Keratinocyte (primary cell): ENCODE results near the gene LRRC3B. TPM values are rescaled to one million over a fixed set of nuclear protein-coding genes. Genes with fewer than 3 reads are reported as not detected.

Source experiments
- DNase-seq: peaks from one replicate; pipeline ENCODE4 v3.0.0-alpha.2; 2011; ENCODE audit warnings: low read depth, missing footprints, low spot score
- FAIRE-seq: peaks from 2 replicates; lab custom pipeline; 2011; peaks lifted over from hg19 to GRCh38; lab: Jason Lieb, UNC
- H2AFZ ChIP-seq: 2 replicates; pipeline ENCODE4 v1.6.0; 2012; ENCODE audit warnings: low read length, control low read depth, inconsistent platforms; ENCODE audit not compliant: control insufficient read depth
- H3K27ac ChIP-seq: 2 replicates; pipeline ENCODE4 v1.5.1; 2011; ENCODE audit warnings: low read length; ENCODE audit not compliant: control insufficient read depth, insufficient read depth
- H3K27me3 ChIP-seq: 3 replicates; pipeline ENCODE4 v1.6.0; 2011; ENCODE audit warnings: low read length; ENCODE audit not compliant: control insufficient read depth, insufficient read depth; ENCODE audit errors: extremely low read depth
- H3K36me3 ChIP-seq, 2 experiments: 2 replicates in 1 of 2; 3 replicates in 1 of 2; pipeline ENCODE4 v1.5.1; 2011; ENCODE audit warnings: low read length in 2 of 2, mild to moderate bottlenecking in 1 of 2; ENCODE audit not compliant: control insufficient read depth in 2 of 2, insufficient read depth in 2 of 2; ENCODE audit errors: extremely low read depth in 1 of 2
- H3K4me1 ChIP-seq: 3 replicates; pipeline ENCODE4 v1.5.1; 2011; ENCODE audit warnings: low read length; ENCODE audit not compliant: control insufficient read depth, insufficient read depth; ENCODE audit errors: extremely low read depth
- H3K4me2 ChIP-seq: 3 replicates; pipeline ENCODE4 v1.6.0; 2011; ENCODE audit warnings: low read depth, low read length; ENCODE audit not compliant: control insufficient read depth, insufficient read depth; ENCODE audit errors: extremely low read depth
- H3K4me3 ChIP-seq, 3 experiments: fragments of 200-600 bp in 1 of 3; sonication (generic) in 1 of 3; 2 replicates in 2 of 3; 3 replicates in 1 of 3; pipeline ENCODE4 v1.5.1; 2011 to 2016; ENCODE audit warnings: low read length in 3 of 3, mild to moderate bottlenecking in 3 of 3, control low read depth in 2 of 3, inconsistent platforms in 1 of 3, low read depth in 1 of 3, mixed read lengths in 1 of 3, mixed run types in 1 of 3, moderate library complexity in 1 of 3; ENCODE audit not compliant: control insufficient read depth in 2 of 3, insufficient read depth in 2 of 3; ENCODE audit errors: extremely low read depth in 1 of 3
- H3K79me2 ChIP-seq: 2 replicates; pipeline ENCODE4 v1.6.0; 2012; ENCODE audit warnings: low read length; ENCODE audit not compliant: control insufficient read depth, insufficient read depth
- H3K9ac ChIP-seq: 3 replicates; pipeline ENCODE4 v1.6.0; 2011; ENCODE audit warnings: low read length; ENCODE audit not compliant: control insufficient read depth, insufficient read depth; ENCODE audit errors: extremely low read depth
- H3K9me1 ChIP-seq: 3 replicates; pipeline ENCODE4 v1.6.0; 2011; ENCODE audit warnings: low read length; ENCODE audit not compliant: control insufficient read depth, insufficient read depth; ENCODE audit errors: extremely low read depth
- H3K9me3 ChIP-seq: 2 replicates; pipeline ENCODE4 v1.5.1; 2012; ENCODE audit warnings: low read depth, low read length; ENCODE audit not compliant: control insufficient read depth
- H4K20me1 ChIP-seq: 3 replicates; pipeline ENCODE4 v1.6.0; 2011; ENCODE audit warnings: low read length; ENCODE audit not compliant: control insufficient read depth, insufficient read depth; ENCODE audit errors: extremely low read depth
- CTCF ChIP-seq, 3 experiments: IDR thresholded peaks in 1 of 3; conservative IDR thresholded peaks in 1 of 3; optimal IDR thresholded peaks in 1 of 3; 2 replicates in 2 of 3; 3 replicates in 1 of 3; pipeline versions ENCODE3 to v1.5.1; 2011; ENCODE audit warnings: low read length in 3 of 3, mild to moderate bottlenecking in 3 of 3, moderate library complexity in 2 of 3, control low read depth in 1 of 3, inconsistent platforms in 1 of 3; ENCODE audit not compliant: insufficient read depth in 2 of 3; ENCODE audit errors: extremely low read depth in 1 of 3
- EZH2 ChIP-seq: IDR thresholded peaks from one replicate; pipeline ENCODE4 v1.6.1; 2012; ENCODE audit warnings: inconsistent platforms, mild to moderate bottlenecking, low read length, moderate library complexity
- dilution Hi-C: fragments of 300-500 bp; cut with MboI; formaldehyde crosslinking; loops from one replicate; pipeline ENCODE4 v1.7.0; 2020; ENCODE audit warnings: low sequenced_read_pairs; ENCODE audit not compliant: extremely low pct_ligation_motif_present
- polyA plus RNA-seq, 5 experiments: library from polyadenylated mRNA; depleted of rRNA in 3 of 5; stranded (reverse) in 3 of 5; stranded (forward) in 1 of 5; unstranded in 1 of 5; fragments of >200 nt; gene quantifications; 1 replicate in 1 of 5; 2 replicates in 3 of 5; 3 replicates in 1 of 5; pipeline versions ENCODE4 v1.2.1 to v1.2.3, GENCODE V29; 2011 to 2012; ENCODE audit warnings: missing spikeins in 2 of 5, low read depth in 1 of 5, low replicate concordance in 1 of 5

LRRC3B gene
- polyA plus RNA-seq, 1 donor (not counting 4 experiments of a cell fraction or from before 2014, with no cell fraction given), result not detected

GRCh38 chr3:26637698-26638097, 15.1 kb downstream of the LRRC3B start:
- TF ChIP-seq EZH2, result no peak

GRCh38 chr3:26638113-26638512, 15.5 kb downstream of the LRRC3B start:
- no peak for FAIRE-seq
- no peaks in the 10 kb centered on the region for H3K79me2 ChIP-seq
- H3K4me2 ChIP-seq, result no peak overlapping the region
- H2AFZ ChIP-seq, result no peak overlapping the region
- H3K9me3 ChIP-seq, result no peaks in the 10 kb centered on the region
- H3K4me3 ChIP-seq, result no peak overlapping the region
- dilution Hi-C loops, result no loop called here
- no peaks in the 10 kb centered on the region for H3K4me1 ChIP-seq
- H3K27me3 ChIP-seq, result no peaks in the 10 kb centered on the region
- H4K20me1 ChIP-seq, result no peaks in the 10 kb centered on the region
- H3K9me1 ChIP-seq, result no peaks in the 10 kb centered on the region
- no peak for TF ChIP-seq EZH2
- no peak for TF ChIP-seq CTCF (optimal IDR thresholded peaks at IDR 0.05 in 1 of 3, IDR thresholded peaks at IDR 0.05 in 1 of 3, conservative IDR thresholded peaks at IDR 0.05 in 1 of 3; ENCODE audit: extremely low read depth in 1 of 3, insufficient read depth in 2 of 3, low read length in 3 of 3)
- no peak for DNase-seq
- H3K36me3 ChIP-seq, result no peaks in the 10 kb centered on the region
- no peak overlapping the region for H3K9ac ChIP-seq
- no peak overlapping the region for H3K27ac ChIP-seq

More at GRCh38 chr3:26637698-26638097, 15.1 kb downstream of the LRRC3B start:
- Histone ChIP-seq H3K27me3 (no peaks in the 10 kb centered on the region), H3K9me3 (no peaks in the 10 kb centered on the region), H4K20me1 (no peaks in the 10 kb centered on the region), H3K4me3 (no peak overlapping the region), H3K4me2 (no peak overlapping the region), H3K9me1 (no peaks in the 10 kb centered on the region), H3K4me1 (no peaks in the 10 kb centered on the region), H2AFZ (no peak overlapping the region), H3K27ac (no peak overlapping the region), H3K79me2 (no peaks in the 10 kb centered on the region), H3K9ac (no peak overlapping the region), H3K36me3 (no peaks in the 10 kb centered on the region)
- DNase-seq (no peak), FAIRE-seq (no peak)
- dilution Hi-C loops, result no loop called here

- Histone ChIP-seq H2AFZ (no peak overlapping the region), H3K9me3 (no peaks in the 10 kb centered on the region), H3K79me2 (no peaks in the 10 kb centered on the region), H3K9ac (no peak overlapping the region), H3K4me2 (no peak overlapping the region), H3K36me3 (no peaks in the 10 kb centered on the region), H4K20me1 (no peaks in the 10 kb centered on the region), H3K4me3 (no peak overlapping the region), H3K4me1 (no peaks in the 10 kb centered on the region), H3K9me1 (no peaks in the 10 kb centered on the region), H3K27me3 (no peaks in the 10 kb centered on the region), H3K27ac (no peak overlapping the region)
- DNase-seq, result no peak
- no peak for FAIRE-seq
- dilution Hi-C loops, result no loop called here
- TF ChIP-seq EZH2 (no peak), CTCF (optimal IDR thresholded peaks at IDR 0.05 in 1 of 3, IDR thresholded peaks at IDR 0.05 in 1 of 3, conservative IDR thresholded peaks at IDR 0.05 in 1 of 3; ENCODE audit: extremely low read depth in 1 of 3, insufficient read depth in 2 of 3, low read length in 3 of 3) (no peak)
These were observed 16.8 kb downstream of the LRRC3B start for GRCh38 chr3:26639339-26639738.
